Pancreas (tissue), 10 donors: ENCODE results near the gene PCBP2. TPM values are rescaled to one million over a fixed set of nuclear protein-coding genes. Genes with fewer than 3 reads are reported as not detected.

Experiments
- ATAC-seq, 4 donors: fragments of 200-7000 bp; cut with Tn5 transposase; one replicate each; pipeline versions ENCODE4 v1.8.0 to v1.9.1; 2020; ENCODE audit warnings: mild to moderate bottlenecking in 4 of 4, moderate library complexity in 4 of 4
- DNase-seq, 6 donors: peaks; one replicate each; pipeline ENCODE4 v3.0.0-alpha.2; 2020
- FAIRE-seq: peaks from 2 replicates; lab custom pipeline; 2012; peaks lifted over from hg19 to GRCh38; lab: Jason Lieb, UNC
- H3K27ac ChIP-seq, 4 donors: fragments of 200-600 bp; sonication (generic); 1 replicate in 3 of 4; 2 replicates in 1 of 4; pipeline versions ENCODE4 v1.5.0 to v1.8.0; 2020
- H3K27me3 ChIP-seq, 4 donors: fragments of 200-600 bp; one replicate each; pipeline ENCODE4 v1.8.0; 2021
- H3K36me3 ChIP-seq, 3 donors: fragments of 200-600 bp; sonication (generic) in 1 of 3; one replicate each; pipeline versions ENCODE4 v1.5.0 to v1.8.0; 2020 to 2021
- H3K4me1 ChIP-seq, 3 donors: fragments of 200-600 bp; one replicate each; pipeline ENCODE4 v1.8.0; 2021
- H3K4me3 ChIP-seq, 4 donors: fragments of 200-600 bp; sonication (generic) in 2 of 4; one replicate each; pipeline versions ENCODE4 v1.5.0 to v1.8.0; 2020 to 2021
- H3K9me3 ChIP-seq, 4 donors: fragments of 200-600 bp; one replicate each; pipeline ENCODE4 v1.8.0; 2021
- WGBS, 2 donors: extraction: QIAGEN DNeasy Blood & Tissue Kit; methylation state at CpG; one replicate each; pipeline ENCODE4 v1.1.7; 2013; 5-methylcytosine and 5-hydroxymethylcytosine counted together
- intact Hi-C, 3 donors: fragments of 100-400 bp; cut with DNase I; formaldehyde crosslinking; loops; one replicate each; pipeline versions ENCODE4 v1.11.1 to v1.14.2; 2022
- polyA plus RNA-seq, 2 donors: library from polyadenylated mRNA; stranded (reverse); fragments of 200-250 nt; gene quantifications; one replicate each; pipeline ENCODE4 v1.2.3, GENCODE V29; 2013
- total RNA-seq, 6 donors: library from RNA; stranded (reverse); fragmentation: NEBNext Ultra II Directional in 4 of 6; extraction: Animal tissue kit (Norgen Biotek cat#: 25700) in 4 of 6; gene quantifications; one replicate each; pipeline versions ENCODE4 v1.2.1 to v1.2.4, GENCODE V29; 2021 to 2023
- TF ChIP-seq, protein P1 (sequence below), 4 donors: fragments of 200-600 bp; sonication (generic) in 3 of 4; IDR thresholded peaks; one replicate each; pipeline versions ENCODE4 v1.5.0 to v1.8.0; 2021; ENCODE audit warnings: antibody characterized with exemption in 4 of 4
- donor health status: healthy with polysubstance abuse.
- donor health status: DM: no; HTN: no; CAD: no; lungs with moderate emphysema.
- donor health status: DM: no; HTN: no; CAD: no.
- donor health status: control.
- donor health status: control.
- donor health status: Bipolar disorder and iron deficiency.
- donor health status: DM: yes; HTN: yes; CAD: no.
- donor health status: DM: no; HTN: no; CAD: no.
- donor health status: DM: no; HTN: no; CAD: no.
- donor health status: DM: yes; HTN: yes; CAD: no.

The PCBP2 gene
- total and polyA plus RNA-seq, 8 donors: 266 to 608 (median 467) TPM

DNA sequence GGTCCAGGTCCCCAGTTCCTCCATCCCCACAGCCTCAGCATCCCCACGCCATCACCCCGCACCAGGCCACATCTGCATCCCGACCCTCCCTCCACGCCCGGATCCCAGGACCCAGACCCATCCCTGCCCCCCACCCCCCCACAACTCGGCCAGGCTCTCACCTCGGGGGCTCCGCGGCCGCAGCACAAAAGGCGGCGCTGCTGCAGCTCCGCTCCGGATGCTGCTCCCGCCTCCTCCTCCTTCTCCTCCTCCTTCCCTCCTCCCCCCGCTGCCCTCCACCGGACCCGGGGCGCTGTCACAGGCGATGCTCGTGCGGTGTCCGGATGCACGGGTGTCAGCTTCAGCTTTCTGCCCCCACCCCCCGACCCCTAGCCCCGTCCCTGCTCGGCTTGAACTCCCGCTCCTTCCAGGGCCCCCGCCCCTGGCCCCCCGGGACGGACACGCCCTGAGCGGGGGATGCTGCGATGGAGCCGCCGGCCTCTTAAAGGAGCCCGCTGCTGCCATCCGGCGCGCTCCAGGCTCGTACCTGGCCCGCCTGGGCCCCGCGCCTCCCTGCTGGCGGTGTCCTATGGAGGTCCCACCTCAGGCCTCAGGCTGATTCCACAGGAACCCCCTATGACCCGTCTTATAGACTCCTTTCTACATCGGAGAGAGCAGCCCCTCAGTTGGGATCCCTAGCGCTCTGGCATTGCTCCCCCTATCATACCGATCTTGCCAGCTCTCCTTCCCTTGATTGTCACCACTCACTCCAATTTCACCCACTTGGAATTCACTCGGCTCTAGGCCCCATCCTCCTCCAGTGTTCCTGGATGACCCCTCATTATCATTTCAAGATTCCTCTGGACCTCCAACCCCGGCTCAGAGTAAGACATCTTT is 47.6 kb downstream of the PCBP2 start, which contains the start of gene MAP3K12:
MAP3K12 (minus strand) TSS at position 193 of the 876 bp plus-strand sequence. CDS start 12,067 bp downstream, outside the sequence.
- FAIRE-seq (no peak), DNase-seq (peak; percentile 52 to 82 (median 64)), ATAC-seq (peak in 2 of 4 donors; percentile 1 to 5)
- H3K4me1 ChIP-seq: peaks cover 0 to 23% (median 7%) of the 10 kb centered on the region in 3 donors
- no peaks in the 10 kb centered on the region for H3K9me3 ChIP-seq
- no peaks in the 10 kb centered on the region for H3K36me3 ChIP-seq
- WGBS, 2 donors: 2 to 3% methylated on average over 48 to 51 of the region's 51 CpGs
- intact Hi-C loops: no loop called here
- peak within 1 kb of the TSS; percentile 23 to 80 (median 54) for H3K4me3 ChIP-seq
- TF ChIP-seq, protein P1, sequence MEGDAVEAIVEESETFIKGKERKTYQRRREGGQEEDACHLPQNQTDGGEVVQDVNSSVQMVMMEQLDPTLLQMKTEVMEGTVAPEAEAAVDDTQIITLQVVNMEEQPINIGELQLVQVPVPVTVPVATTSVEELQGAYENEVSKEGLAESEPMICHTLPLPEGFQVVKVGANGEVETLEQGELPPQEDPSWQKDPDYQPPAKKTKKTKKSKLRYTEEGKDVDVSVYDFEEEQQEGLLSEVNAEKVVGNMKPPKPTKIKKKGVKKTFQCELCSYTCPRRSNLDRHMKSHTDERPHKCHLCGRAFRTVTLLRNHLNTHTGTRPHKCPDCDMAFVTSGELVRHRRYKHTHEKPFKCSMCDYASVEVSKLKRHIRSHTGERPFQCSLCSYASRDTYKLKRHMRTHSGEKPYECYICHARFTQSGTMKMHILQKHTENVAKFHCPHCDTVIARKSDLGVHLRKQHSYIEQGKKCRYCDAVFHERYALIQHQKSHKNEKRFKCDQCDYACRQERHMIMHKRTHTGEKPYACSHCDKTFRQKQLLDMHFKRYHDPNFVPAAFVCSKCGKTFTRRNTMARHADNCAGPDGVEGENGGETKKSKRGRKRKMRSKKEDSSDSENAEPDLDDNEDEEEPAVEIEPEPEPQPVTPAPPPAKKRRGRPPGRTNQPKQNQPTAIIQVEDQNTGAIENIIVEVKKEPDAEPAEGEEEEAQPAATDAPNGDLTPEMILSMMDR (IDR thresholded peaks at IDR 0.05): no peak
- H3K27me3 ChIP-seq: no peaks in the 10 kb centered on the region
- peak within 1 kb of the TSS; percentile 96 to 99 (median 98) for H3K27ac ChIP-seq

GRCh38 chr12:53500142-53500775 is 48.4 kb downstream of the PCBP2 start:
- TF ChIP-seq, protein P1 (IDR thresholded peaks at IDR 0.05): no peak
- DNase-seq (peak in 3 of 6 donors; percentile 65 to 67 (median 66)), FAIRE-seq (no peak), ATAC-seq (peak; percentile 16 to 19 (median 18))
- Histone ChIP-seq H3K36me3 (peaks cover 0 to 5% (median 0%) of the 10 kb centered on the region in 3 donors), H3K9me3 (no peaks in the 10 kb centered on the region), H3K4me3 (peak overlapping the region; percentile 23 to 80 (median 54)), H3K27ac (peak overlapping the region; percentile 96 to 99 (median 98)), H3K4me1 (peaks cover 0 to 23% (median 7%) of the 10 kb centered on the region in 3 donors), H3K27me3 (no peaks in the 10 kb centered on the region)
- intact Hi-C loops: no loop called here
- 0 to 1% methylated on average over 17 of the region's 17 CpGs for WGBS, 2 donors

- WGBS, 2 donors: 0 to 1% methylated on average over 59 to 74 of the region's 74 CpGs
- FAIRE-seq (peak; percentile 95), DNase-seq (peak; percentile 91 to 98 (median 98)), ATAC-seq (peak; percentile 84 to 91 (median 86))
- Histone ChIP-seq H3K4me1 (peaks cover 0 to 19% (median 7%) of the 10 kb centered on the region in 3 donors), H3K9me3 (no peaks in the 10 kb centered on the region), H3K36me3 (peaks cover 0 to 12% (median 0%) of the 10 kb centered on the region in 3 donors), H3K4me3 (peak within 1 kb of the TSS; percentile 48 to 80 (median 68)), H3K27me3 (no peaks in the 10 kb centered on the region), H3K27ac (peak within 1 kb of the TSS; percentile 96 to 99 (median 98))
- TF ChIP-seq, protein P1 (IDR thresholded peaks at IDR 0.05): no peak
- intact Hi-C loops: no loop called here
These were observed 49.1 kb downstream of the PCBP2 start, which contains the start of gene TARBP2 for GRCh38 chr12:53500776-53501614. Gene TARBP2, plus strand, starts transcription at chr12:53501283. Its CDS starts 126 bp downstream, at chr12:53501409.

DNA sequence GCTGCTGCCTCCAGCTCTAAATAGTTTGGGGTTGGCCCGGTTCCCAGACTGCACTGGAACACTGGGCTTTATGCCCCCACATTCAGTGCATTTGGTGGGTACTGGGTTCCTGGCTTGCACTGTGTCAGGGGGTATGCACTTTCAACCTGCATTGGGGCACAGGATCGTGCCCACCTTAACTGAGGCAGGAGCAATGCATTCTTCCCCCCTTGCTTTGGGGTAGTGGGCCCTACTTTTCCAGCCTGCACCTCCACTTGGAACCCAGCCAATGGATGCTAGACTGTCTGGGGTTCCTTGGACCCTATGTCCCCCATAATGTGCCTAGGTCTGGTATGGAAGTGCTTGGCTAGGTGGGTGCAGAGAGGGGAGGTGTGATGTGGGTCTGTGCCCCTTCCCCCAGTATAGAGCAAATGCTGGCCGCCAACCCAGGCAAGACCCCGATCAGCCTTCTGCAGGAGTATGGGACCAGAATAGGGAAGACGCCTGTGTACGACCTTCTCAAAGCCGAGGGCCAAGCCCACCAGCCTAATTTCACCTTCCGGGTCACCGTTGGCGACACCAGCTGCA is 49.8 kb downstream of the PCBP2 start:
- WGBS, 2 donors: 52 to 66% methylated on average over 10 of the region's 10 CpGs

More for the DNA sequence above, 49.8 kb downstream of the PCBP2 start:
- Histone ChIP-seq H3K9me3 (no peaks in the 10 kb centered on the region), H3K4me3 (peak overlapping the region; percentile 48 to 80 (median 68)), H3K36me3 (peaks cover 0 to 12% (median 0%) of the 10 kb centered on the region in 3 donors), H3K4me1 (peaks cover 0 to 17% (median 7%) of the 10 kb centered on the region in 3 donors), H3K27ac (peak overlapping the region; percentile 96 to 99 (median 98)), H3K27me3 (no peaks in the 10 kb centered on the region)
- TF ChIP-seq, protein P1 (IDR thresholded peaks at IDR 0.05): no peak
- ATAC-seq (no peak), FAIRE-seq (no peak), DNase-seq (peak in 2 of 6 donors; percentile 51 to 72)
- intact Hi-C loops: no loop called here
